Mucosa of gallbladder (tissue), 1 donor: Measurements from ENCODE around the gene PEX11B. TPM values are rescaled to one million over a fixed set of nuclear protein-coding genes. Genes with fewer than 3 reads are reported as not detected.
"Not testable (repeated sequence)": the region's sequence is repeated elsewhere in the genome, so short reads cannot be mapped to it uniquely, and the experiment has no call there.

Experiments used
- DNase-seq: peaks from one replicate; pipeline ENCODE4 v3.0.0-alpha.2; 2020; ENCODE audit warnings: low spot score
- total RNA-seq: library from RNA; stranded (reverse); gene quantifications from one replicate; pipeline ENCODE4 v1.2.1, GENCODE V29; 2021
- donor health status: DM: no; HTN: no; CAD: no.

PEX11B gene
- total RNA-seq, 1 donor from 2014 or later: 35.1 TPM

DNA sequence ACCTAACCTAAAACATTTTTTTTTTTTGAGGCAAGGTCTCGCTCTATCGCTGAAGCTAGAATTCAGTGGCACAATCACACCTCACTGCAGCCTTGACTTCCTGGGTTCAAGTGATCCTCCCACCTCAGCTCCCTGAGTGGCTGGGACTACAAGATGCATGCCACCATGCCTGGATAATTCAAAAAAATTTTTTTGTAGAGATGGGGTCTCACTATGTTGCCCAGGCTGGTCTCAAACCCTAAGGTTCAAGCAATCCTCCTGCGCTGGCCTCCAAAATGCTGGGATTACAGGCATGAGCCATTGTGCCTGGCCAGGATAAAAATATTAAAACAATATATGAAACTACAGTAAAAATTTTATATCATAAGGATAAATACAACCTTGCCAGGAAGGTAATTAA is 34.4 kb upstream of the PEX11B start:
- DNase-seq: no peak

- no peak for DNase-seq
These were observed 33.0 kb upstream of the PEX11B start for GRCh38 chr1:145951526-145951925.

DNA sequence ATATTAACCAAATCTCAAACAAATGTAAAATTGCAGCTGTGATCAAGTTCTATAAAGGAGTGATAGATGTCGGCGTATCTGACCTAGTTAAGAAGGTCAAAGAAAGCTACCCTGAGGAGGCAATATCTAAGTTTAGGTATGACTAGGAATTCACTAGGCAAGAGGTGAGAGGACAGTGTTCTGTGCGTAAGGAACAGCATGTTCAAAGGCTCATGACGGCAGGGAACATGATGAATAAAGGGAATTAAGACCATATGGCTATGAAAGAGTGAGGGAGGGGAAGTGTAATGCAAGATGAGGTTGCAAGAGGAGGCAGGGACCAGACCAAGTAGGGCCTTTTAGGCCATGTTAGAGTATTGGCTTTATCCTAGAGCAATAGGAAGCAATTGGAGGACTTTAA is 30.7 kb upstream of the PEX11B start:
- DNase-seq: no peak

- no peak for DNase-seq
These were observed 29.0 kb upstream of the PEX11B start for GRCh38 chr1:145947551-145947950.

GRCh38 chr1:145946477-145946986 is 28.0 kb upstream of the PEX11B start:
- DNase-seq: no peak

GRCh38 chr1:145944532-145944931 is 26.0 kb upstream of the PEX11B start:
- no peak for DNase-seq

DNA sequence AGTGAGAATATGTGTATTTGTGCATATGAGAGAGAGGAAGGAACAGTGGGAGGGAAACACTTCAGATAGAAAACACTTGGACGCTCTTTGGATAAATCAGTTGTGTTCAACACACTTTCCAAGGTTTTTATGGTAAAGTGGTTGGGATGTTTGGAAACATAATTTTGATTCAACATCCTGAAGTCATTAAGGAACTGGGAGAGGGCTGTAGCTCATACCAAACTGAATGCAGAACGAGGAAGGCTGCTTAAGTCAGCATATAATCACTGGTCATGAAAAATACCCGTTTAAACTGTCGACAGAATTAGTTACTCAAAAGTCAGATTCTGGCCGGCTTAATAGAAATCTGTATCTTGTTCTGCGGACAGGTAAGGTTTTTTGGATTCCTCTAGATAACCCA is 24.4 kb upstream of the PEX11B start:
- DNase-seq: no peak

GRCh38 chr1:145942405-145942804 is 23.9 kb upstream of the PEX11B start:
- no peak for DNase-seq

- no peak for DNase-seq
These were observed 18.9 kb upstream of the PEX11B start for GRCh38 chr1:145937436-145937835.

DNA sequence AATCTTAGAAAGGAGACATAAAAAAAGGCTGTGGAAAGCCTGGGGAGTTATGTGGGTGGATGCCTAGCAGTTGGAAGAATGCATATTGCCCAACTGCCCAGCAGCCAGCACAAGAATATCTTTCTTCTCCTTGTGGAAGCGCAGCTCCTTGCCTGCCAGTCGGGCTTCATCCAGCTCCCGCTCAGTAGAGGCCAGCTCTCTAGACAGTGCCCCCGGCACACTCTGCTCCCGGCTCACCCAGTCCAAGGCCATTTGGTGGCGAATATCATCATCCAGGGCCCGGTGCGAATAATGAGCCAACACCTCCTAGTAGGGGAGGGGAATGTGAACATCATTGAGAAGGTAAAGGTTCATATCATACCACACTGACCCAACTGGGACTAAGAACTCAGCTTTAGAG is 17.7 kb upstream of the PEX11B start:
- DNase-seq: no peak

GRCh38 chr1:145935708-145936107 is 17.2 kb upstream of the PEX11B start:
- no peak for DNase-seq

- DNase-seq: not testable (repeated sequence)
These were observed 14.0 kb upstream of the PEX11B start for GRCh38 chr1:145932522-145933009.

DNA sequence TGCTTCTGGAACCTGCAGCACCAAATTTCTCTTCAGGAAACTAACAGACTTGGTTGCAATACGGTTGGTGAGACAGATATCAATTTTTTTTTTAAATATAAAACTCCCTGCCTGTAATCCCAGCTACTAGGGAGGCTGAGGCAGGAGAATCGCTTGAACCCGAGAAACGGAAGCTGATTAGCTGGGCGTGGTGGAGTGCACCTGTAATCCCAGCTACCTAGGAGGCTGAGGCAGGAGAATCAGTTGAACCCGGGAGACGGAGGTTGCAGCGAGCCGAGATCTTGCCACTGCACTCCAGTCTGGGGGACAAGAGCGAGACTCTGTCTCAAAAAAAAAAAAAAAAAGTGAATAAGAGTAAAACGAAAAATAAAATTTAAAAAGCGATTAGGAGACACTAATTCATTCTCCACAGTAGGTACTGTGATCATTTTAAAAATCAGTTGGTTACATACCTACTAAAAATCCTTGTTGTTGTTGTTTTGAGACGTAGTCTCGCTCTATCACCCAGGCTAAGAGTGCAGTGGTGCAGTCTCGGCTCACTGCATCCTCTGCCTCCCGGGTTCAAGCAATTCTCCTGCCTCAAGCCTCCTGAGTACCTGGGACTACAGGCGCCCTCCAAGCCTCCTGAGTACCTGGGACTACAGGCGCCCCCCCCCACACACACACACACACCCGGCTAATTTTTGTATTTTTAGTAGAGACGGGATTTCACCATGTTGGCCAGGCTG is 9.6 kb upstream of the PEX11B start:
- no peak for DNase-seq

- DNase-seq: peak; percentile 97
These were observed 8.8 kb upstream of the PEX11B start, which contains the start of gene RBM8A for GRCh38 chr1:145927063-145927886. RBM8A (minus strand) TSS chr1:145927484; CDS start chr1:145927426, 58 bp downstream.

DNA sequence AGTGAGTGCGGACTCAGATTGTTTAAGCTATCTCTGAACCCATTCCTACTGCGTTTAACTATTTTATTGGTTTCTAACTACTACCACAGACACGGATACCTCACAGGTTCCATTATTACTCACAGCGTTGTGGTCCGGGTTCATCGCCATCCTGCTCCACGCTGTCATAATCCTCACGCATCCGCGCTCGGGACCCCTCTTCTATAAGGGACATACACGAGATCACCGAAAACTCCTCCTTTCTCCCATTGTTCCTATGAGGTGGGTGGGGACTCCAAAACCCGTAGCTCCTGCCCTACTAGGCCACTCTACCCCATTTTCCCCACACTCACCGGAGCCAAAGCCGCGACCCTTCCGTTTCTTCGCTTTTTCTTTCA is 8.2 kb upstream of the PEX11B start:
- no peak for DNase-seq

- no peak for DNase-seq
These were observed 3.7 kb upstream of the PEX11B start for GRCh38 chr1:145922266-145922665.

GRCh38 chr1:145920297-145920696 is 1.8 kb upstream of the PEX11B start:
- DNase-seq: not testable (repeated sequence)

- DNase-seq: peak; percentile 60
These were observed 749 bp upstream of the PEX11B start for GRCh38 chr1:145918992-145919939.

DNA sequence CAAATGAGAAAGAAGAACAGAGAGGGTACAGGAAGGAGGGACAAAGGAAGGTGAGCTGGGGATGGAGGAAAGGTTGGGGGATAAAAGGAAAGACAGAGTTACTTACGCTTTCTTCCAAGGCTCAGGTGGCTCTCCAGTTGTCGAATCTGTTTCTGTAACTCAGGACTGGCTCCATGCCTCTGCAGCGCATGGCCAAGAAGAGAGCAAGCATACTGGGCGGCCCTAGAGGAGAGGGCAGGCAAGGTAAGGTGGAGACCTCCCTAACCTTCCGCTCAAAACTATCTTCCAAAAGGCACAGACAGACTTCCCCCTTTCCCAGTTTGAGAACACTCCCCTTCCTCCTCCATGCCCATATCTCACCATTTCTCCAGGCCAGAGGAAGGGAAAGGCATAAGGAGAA is 922 bp downstream of the PEX11B start:
- no peak for DNase-seq

GRCh38 chr1:145916745-145917144 is 1.8 kb downstream of the PEX11B start:
- no peak for DNase-seq

DNA sequence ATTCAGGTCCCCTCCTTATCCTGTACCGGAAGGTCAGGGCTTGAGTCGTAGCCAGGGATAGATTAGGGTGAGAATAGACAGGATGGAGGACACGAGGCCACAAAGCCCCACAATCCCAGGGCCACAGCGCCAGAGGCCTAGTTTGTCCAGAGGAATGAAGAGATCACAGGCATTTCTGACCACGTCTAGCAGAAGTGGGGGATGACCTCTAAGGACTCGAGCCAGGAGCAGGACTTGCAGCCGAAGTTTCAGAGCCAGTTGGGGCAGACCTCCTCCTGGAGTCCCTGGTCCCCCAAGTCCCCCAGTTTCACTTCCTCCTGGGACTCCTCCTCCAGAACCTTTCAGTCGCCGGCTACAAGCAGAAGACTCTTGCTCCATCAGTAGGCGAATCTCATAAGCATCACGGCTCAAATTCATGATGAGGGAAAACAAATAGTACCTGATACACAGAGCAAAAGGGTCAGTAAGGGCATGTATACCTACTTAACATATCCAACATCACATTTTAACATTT is 6.3 kb downstream of the PEX11B start:
- no peak for DNase-seq
